Measurements from ENCODE around the gene RASGRF1.

- TF ChIP-seq CTCF (IDR thresholded peaks at IDR 0.05) (no peak), POLR2A (IDR thresholded peaks at IDR 0.05) (no peak)
These were observed 158.9 kb downstream of the RASGRF1 start for GRCh38 chr15:78931439-78932257.

Data from adrenal gland (tissue), 5 donors.